Kidney (tissue), 14 donors: Measurements from ENCODE around the gene LGR5. TPM values are rescaled to one million over a fixed set of nuclear protein-coding genes. Genes with fewer than 3 reads are reported as not detected.

Experiments used
- DNase-seq, 5 donors: peaks; one replicate each; pipeline ENCODE4 v3.0.0-alpha.2; 2013 to 2020
- FAIRE-seq: peaks from 2 replicates; lab custom pipeline; 2012; peaks lifted over from hg19 to GRCh38; lab: Jason Lieb, UNC
- H3K27ac ChIP-seq, 2 donors: one replicate each; pipeline ENCODE4 v1.7.0; 2013; ENCODE audit warnings: low read depth in 2 of 2, low read length in 2 of 2, inconsistent platforms in 1 of 2
- H3K27me3 ChIP-seq: one replicate; pipeline ENCODE4 v1.7.1; 2013; ENCODE audit warnings: low read length, inconsistent platforms; ENCODE audit not compliant: control insufficient read depth, insufficient read depth
- H3K36me3 ChIP-seq, 3 donors: one replicate each; pipeline versions ENCODE4 v1.7.0 to v1.7.1; 2013; ENCODE audit warnings: low read length in 3 of 3, control low read depth in 1 of 3, inconsistent platforms in 1 of 3; ENCODE audit not compliant: insufficient read depth in 3 of 3, control insufficient read depth in 2 of 3
- H3K4me1 ChIP-seq, 3 donors: one replicate each; pipeline versions ENCODE4 v1.7.0 to v1.7.1; 2013; ENCODE audit warnings: low read length in 3 of 3, inconsistent platforms in 1 of 3, low read depth in 1 of 3; ENCODE audit not compliant: control insufficient read depth in 2 of 3, insufficient read depth in 2 of 3
- H3K4me3 ChIP-seq, 3 donors: one replicate each; pipeline versions ENCODE4 v1.7.0 to v1.8.1; 2013; ENCODE audit warnings: low read length in 3 of 3, control low read depth in 1 of 3, inconsistent platforms in 1 of 3
- H3K9ac ChIP-seq, 3 donors: one replicate each; pipeline versions ENCODE4 v1.7.0 to v1.7.1; 2013; ENCODE audit warnings: low read length in 3 of 3, control low read depth in 1 of 3, inconsistent platforms in 1 of 3
- H3K9me3 ChIP-seq, 3 donors: one replicate each; pipeline versions ENCODE4 v1.7.0 to v1.7.1; 2013; ENCODE audit warnings: low read length in 3 of 3, control low read depth in 1 of 3, inconsistent platforms in 1 of 3; ENCODE audit not compliant: control insufficient read depth in 2 of 3, insufficient read depth in 1 of 3
- intact Hi-C: fragments of 100-400 bp; cut with DNase I; formaldehyde crosslinking; loops from one replicate; pipeline ENCODE4 v1.11.1; 2022
- polyA plus RNA-seq: library from polyadenylated mRNA; stranded (reverse); fragments of 350-450 nt; fragmentation: Illumina TruSeq; extraction: RNeasy Lipid Tissue Mini Kit (QIAGEN cat#74804); gene quantifications from one replicate; pipeline ENCODE4 v1.2.3, GENCODE V29; 2014; ENCODE audit warnings: low read depth, low replicate concordance; ENCODE audit not compliant: insufficient read depth
- total RNA-seq: library from RNA; stranded (reverse); fragmentation: NEBNext Ultra II Directional; extraction: Animal tissue kit (Norgen Biotek cat#: 25700); gene quantifications from one replicate; pipeline ENCODE4 v1.2.1, GENCODE V29; 2021
- TF ChIP-seq, protein P1 (sequence below): IDR thresholded peaks from 3 replicates; pipeline ENCODE4 v1.5.1; 2012; ENCODE audit warnings: mild to moderate bottlenecking, moderate library complexity, borderline replicate concordance; ENCODE audit not compliant: insufficient read depth; ENCODE audit errors: extremely low read depth
- donor health status: control.
- donor health status: control.
- donor health status: control.
- donor health status: control.
- donor health status: control.
- donor health status: DM: yes; HTN: yes; CAD: no.
- donor health status: Normal renal cell carcinoma (clear cell type).

The LGR5 gene
- total and polyA plus RNA-seq, 2 donors from 2014 or later = 0.19 TPM; not detected in 1

DNA sequence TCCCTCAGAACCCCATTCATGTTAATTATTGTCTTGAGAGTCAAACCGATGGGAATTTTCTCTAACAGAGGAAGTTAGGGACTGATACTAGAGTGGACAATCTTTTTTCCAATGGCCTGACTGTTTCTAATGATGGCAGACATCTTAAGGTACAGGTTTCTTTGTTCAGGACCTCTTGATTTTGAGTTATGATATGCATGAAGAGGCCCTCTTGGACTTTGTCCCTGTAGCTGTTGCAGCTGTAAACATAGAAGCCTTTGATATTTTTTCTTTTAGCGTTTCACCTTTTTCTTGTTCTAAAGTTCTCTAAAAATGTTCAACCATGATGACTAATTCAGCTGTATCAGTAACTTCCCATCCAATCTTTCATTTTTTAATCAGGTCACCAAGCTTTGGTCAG, 53.0 kb downstream of the LGR5 start:
- Histone ChIP-seq H3K4me3 (no peak overlapping the region), H3K4me1 (no peaks in the 10 kb centered on the region), H3K9ac (no peak overlapping the region), H3K9me3 (no peaks in the 10 kb centered on the region), H3K27me3 (no peaks in the 10 kb centered on the region), H3K27ac (no peak overlapping the region), H3K36me3 (no peaks in the 10 kb centered on the region)
- TF ChIP-seq, protein P1, sequence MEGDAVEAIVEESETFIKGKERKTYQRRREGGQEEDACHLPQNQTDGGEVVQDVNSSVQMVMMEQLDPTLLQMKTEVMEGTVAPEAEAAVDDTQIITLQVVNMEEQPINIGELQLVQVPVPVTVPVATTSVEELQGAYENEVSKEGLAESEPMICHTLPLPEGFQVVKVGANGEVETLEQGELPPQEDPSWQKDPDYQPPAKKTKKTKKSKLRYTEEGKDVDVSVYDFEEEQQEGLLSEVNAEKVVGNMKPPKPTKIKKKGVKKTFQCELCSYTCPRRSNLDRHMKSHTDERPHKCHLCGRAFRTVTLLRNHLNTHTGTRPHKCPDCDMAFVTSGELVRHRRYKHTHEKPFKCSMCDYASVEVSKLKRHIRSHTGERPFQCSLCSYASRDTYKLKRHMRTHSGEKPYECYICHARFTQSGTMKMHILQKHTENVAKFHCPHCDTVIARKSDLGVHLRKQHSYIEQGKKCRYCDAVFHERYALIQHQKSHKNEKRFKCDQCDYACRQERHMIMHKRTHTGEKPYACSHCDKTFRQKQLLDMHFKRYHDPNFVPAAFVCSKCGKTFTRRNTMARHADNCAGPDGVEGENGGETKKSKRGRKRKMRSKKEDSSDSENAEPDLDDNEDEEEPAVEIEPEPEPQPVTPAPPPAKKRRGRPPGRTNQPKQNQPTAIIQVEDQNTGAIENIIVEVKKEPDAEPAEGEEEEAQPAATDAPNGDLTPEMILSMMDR = no peak
- FAIRE-seq (no peak), DNase-seq (no peak)
- intact Hi-C loops = no loop called here

DNA sequence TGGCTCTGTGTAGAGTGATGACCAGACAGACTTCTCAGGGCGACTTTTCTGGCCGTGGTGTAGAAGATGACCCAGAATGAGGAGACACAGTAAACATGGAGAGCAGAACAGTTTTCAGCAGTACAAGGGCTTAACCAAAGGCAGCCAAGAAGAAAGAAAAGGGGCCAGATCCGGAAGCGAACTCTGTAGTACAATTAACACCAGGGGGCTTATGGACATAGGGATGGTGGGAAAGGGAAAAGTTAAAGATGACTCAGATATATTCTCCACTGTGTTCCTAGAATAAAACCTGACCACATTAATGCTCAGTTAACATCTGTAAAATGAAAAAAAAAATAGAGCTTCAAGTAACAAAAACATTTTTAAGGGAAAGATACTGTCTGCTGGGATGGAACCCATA, 60.2 kb downstream of the LGR5 start:
- intact Hi-C loops = no loop called here
- FAIRE-seq (no peak), DNase-seq (no peak)
- H3K4me3 ChIP-seq = no peak overlapping the region
- no peaks in the 10 kb centered on the region for H3K36me3 ChIP-seq
- no peak overlapping the region for H3K27ac ChIP-seq
- no peak overlapping the region for H3K9ac ChIP-seq
- peaks cover 0 to 7% (median 0%) of the 10 kb centered on the region in 3 donors for H3K4me1 ChIP-seq
- TF ChIP-seq, protein P1 = no peak
- no peaks in the 10 kb centered on the region for H3K27me3 ChIP-seq
- H3K9me3 ChIP-seq = no peaks in the 10 kb centered on the region

DNA sequence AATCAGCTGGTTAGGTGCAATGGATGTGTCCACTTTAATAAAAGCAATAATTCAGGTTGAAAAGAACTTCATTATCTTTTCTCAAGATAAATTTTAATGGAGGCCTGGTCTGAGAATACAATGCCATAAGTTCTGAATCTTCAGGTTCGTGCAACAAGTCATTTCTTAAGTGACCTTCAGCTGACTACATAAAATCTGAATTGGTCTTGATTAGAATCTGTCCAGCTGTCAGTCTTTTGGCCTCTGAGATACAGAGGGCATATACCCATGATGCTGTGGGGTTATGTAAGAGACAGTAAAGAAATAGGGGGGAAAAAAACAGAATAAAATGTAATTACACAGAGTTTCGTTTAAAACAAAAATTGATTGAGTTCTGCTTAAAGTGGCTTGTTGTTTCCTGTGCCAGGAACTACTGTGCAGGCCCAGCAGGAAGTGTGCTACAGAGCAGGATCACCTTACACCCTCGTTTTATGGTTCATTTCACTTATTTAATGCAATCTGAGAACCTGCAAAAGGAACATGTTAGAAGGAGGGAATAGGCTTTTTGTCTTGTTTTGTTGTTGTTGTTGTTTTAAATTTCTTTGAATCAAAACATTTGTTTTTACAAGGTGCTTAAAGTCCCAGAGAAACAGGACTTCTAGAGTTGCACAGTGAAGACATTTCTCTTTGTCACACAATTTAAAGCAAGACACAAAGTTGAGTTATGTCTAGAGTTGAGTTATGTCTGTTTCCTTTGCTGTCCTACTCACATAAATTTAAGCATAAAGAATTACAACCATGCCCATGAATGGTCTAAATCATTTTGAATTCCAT, 64.2 kb downstream of the LGR5 start:
- Histone ChIP-seq H3K9ac (no peak overlapping the region), H3K27me3 (no peaks in the 10 kb centered on the region), H3K9me3 (no peaks in the 10 kb centered on the region), H3K27ac (no peak overlapping the region), H3K4me1 (peaks cover 0 to 7% (median 0%) of the 10 kb centered on the region in 3 donors), H3K4me3 (no peak overlapping the region), H3K36me3 (no peaks in the 10 kb centered on the region)
- FAIRE-seq (no peak), DNase-seq (peak in 4 of 5 donors; percentile 44 to 91 (median 69))
- intact Hi-C loops = no loop called here
- TF ChIP-seq, protein P1 = no peak
